ENCODE results near the gene AQP7.

Gene AQP7

DNA sequence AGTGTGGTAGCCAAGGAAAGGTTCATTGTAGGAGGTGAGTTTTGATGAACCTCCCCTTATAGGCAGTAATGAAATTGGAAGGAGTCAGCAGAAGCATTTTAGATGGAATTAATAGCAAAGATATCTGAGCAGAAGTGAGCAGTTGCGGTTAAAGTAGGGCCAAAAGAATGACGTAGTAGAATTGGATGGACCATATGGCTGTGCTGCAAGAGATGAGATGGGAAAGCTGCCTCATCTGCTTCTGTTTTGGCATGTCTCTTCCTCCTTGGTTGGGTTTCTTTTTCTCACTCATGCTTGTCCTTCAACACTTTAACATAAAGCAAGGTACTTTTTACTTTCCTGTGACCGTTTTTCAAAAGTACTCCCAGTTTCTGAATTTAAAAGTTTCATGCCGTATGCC is 55.8 kb downstream of the AQP7 start:
- peaks cover 75% of the 10 kb centered on the region for H3K36me3 ChIP-seq

DNA sequence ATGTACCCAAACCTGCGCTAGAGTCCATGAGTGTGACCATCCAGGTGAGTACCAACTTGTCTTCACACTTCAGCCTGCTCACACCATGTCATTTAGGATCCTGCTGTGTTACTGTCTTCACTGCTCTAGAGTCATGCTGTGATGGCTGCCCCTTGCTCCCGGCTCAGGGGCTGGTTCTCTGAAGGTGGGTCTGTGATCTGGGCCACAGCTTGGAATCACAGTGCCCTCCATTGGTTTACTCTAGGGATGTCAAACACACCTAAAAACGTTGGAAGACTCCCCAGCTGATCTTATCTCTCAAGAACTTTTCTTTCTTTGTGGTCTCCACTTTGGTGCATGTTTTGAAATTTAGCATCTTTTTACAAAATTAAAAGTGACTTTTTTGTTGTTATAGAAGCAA is 58.2 kb downstream of the AQP7 start:
- TF ChIP-seq, protein P1, sequence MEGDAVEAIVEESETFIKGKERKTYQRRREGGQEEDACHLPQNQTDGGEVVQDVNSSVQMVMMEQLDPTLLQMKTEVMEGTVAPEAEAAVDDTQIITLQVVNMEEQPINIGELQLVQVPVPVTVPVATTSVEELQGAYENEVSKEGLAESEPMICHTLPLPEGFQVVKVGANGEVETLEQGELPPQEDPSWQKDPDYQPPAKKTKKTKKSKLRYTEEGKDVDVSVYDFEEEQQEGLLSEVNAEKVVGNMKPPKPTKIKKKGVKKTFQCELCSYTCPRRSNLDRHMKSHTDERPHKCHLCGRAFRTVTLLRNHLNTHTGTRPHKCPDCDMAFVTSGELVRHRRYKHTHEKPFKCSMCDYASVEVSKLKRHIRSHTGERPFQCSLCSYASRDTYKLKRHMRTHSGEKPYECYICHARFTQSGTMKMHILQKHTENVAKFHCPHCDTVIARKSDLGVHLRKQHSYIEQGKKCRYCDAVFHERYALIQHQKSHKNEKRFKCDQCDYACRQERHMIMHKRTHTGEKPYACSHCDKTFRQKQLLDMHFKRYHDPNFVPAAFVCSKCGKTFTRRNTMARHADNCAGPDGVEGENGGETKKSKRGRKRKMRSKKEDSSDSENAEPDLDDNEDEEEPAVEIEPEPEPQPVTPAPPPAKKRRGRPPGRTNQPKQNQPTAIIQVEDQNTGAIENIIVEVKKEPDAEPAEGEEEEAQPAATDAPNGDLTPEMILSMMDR (IDR thresholded peaks at IDR 0.05; ENCODE audit: low read depth, low read length), result no peak
- Histone ChIP-seq H3K27me3 (no peaks in the 10 kb centered on the region), H3K4me3 (ENCODE audit: low read depth, low read length) (no peak overlapping the region), H3K9me3 (no peaks in the 10 kb centered on the region), H3K4me1 (no peaks in the 10 kb centered on the region), H3K36me3 (peaks cover 92% of the 10 kb centered on the region)
- no peak for DNase-seq

More for the DNA sequence above, 55.8 kb downstream of the AQP7 start:
- H3K27me3 ChIP-seq, result no peaks in the 10 kb centered on the region
- no peaks in the 10 kb centered on the region for H3K4me1 ChIP-seq
- no peak overlapping the region for H3K4me3 ChIP-seq (ENCODE audit: low read depth, low read length)
- H3K9me3 ChIP-seq, result no peaks in the 10 kb centered on the region
- TF ChIP-seq, protein P1 (IDR thresholded peaks at IDR 0.05; ENCODE audit: low read depth, low read length), result no peak
- no peak for DNase-seq

DNA sequence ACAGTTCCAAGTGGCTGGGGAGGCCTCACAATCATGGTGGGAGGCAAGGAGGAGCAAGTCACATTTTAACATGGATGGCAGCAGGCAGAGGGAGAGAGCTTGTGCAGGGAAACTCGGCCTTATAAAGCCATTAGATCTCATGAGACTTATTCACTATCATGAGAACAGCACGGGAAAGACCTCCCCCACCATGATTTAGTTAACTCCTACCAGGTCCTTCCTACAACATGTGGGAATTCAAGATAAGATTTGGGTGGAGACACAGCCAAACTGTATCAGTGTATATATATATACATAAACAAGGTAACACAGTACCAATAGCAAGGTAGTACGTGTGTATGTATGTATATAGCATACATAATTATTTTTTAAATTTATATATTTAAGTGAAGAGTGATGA is 61.2 kb downstream of the AQP7 start:
- TF ChIP-seq, protein P1 (IDR thresholded peaks at IDR 0.05; ENCODE audit: low read depth, low read length), result no peak
- H3K9me3 ChIP-seq, result no peaks in the 10 kb centered on the region
- no peak for DNase-seq
- H3K36me3 ChIP-seq, result peaks cover 90% of the 10 kb centered on the region
- no peaks in the 10 kb centered on the region for H3K27me3 ChIP-seq
- no peak overlapping the region for H3K4me3 ChIP-seq (ENCODE audit: low read depth, low read length)
- no peaks in the 10 kb centered on the region for H3K4me1 ChIP-seq

DNA sequence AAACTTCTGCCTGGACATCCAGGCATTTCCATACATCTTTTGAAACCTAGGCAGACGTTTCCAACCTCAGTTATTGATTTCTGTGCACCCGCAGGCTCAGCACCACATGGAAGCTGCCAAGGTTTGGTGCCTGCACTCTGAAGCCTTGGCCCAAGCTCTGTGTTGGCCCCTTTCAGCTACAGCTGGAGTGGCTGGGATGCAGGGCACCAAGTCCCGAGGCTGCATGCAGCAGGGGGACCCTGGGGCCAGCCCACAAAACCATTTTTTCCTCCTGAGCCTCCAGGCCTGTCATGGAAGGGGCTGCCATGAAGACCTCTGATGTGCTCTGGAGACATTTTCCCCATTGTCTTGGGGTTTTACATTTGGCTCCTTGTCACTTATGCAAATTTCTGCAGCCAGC is 62.2 kb downstream of the AQP7 start:
- DNase-seq, result no peak
- peaks cover 87% of the 10 kb centered on the region for H3K36me3 ChIP-seq
- no peaks in the 10 kb centered on the region for H3K27me3 ChIP-seq
- H3K9me3 ChIP-seq, result no peaks in the 10 kb centered on the region
- TF ChIP-seq, protein P1 (IDR thresholded peaks at IDR 0.05; ENCODE audit: low read depth, low read length), result no peak
- H3K4me3 ChIP-seq (ENCODE audit: low read depth, low read length), result no peak overlapping the region
- no peaks in the 10 kb centered on the region for H3K4me1 ChIP-seq
